ENCODE measurements around the gene ARID1B. TPM values are rescaled to one million over a fixed set of nuclear protein-coding genes. Genes with fewer than 3 reads are reported as not detected.

ARID1B gene
- total and polyA plus RNA-seq, 2 of the 13 experiments (the other 11 are each of a cell fraction or from before 2014, with no cell fraction given), result 20.1 to 32.6 TPM

DNA sequence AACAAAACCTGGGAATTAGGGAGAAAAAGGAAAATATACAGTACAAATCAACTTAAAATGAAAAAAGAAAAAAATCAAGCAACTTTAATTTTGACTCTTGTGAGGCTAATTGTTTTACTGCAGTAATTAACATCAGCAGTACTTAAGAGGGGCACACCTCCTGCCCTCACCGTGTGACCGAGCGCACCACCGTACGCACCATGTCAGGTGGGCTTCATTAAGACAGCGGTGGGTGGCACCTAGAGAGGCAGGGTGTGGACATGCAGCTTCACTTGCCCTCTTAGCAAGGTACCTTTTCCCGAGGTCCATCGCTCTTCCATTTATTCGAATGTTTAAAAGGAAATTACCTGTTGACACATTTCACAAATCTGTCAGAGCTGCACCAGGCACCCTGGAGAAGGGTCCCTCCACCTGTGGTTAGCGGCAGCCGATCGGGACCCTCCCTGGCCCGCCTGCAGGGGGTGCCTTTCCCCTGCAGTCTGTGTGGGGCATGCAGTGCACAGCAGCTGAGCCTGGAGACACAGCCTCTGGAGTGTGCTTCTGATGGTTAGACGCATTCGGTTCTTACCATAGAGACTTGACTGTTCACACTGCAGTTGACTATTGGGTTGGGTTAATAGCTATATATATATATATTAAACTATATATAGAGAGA, 362.0 kb downstream of the ARID1B start:
- Histone ChIP-seq H3K27ac (ENCODE audit: extremely low read length, insufficient read depth, low read length) (no peak overlapping the region), H4K20me1 (ENCODE audit: insufficient read depth, low read length) (no peaks in the 10 kb centered on the region), H3K79me2 (ENCODE audit: insufficient read depth, low read length) (no peaks in the 10 kb centered on the region), H3K4me1 (ENCODE audit: insufficient read depth, low read length) (no peaks in the 10 kb centered on the region), H3K27me3 (ENCODE audit: control insufficient read depth in 1 of 2, insufficient read depth in 2 of 2, low read length in 2 of 2) (no peaks in the 10 kb centered on the region), H3K36me3 (replicated peaks in 1 of 2; ENCODE audit: control insufficient read depth in 1 of 2, insufficient read depth in 2 of 2, low read length in 2 of 2) (peaks cover 26 to 69% of the 10 kb centered on the region in 2 experiments), H3K9ac (ENCODE audit: insufficient read depth, low read depth, low read length) (no peak overlapping the region), H3K9me3 (ENCODE audit: low read length) (no peaks in the 10 kb centered on the region), H3K4me3 (replicated peaks in 1 of 3; ENCODE audit: insufficient read depth in 1 of 3, low read depth in 2 of 3, low read length in 3 of 3) (no peak overlapping the region), H2AFZ (ENCODE audit: low read length) (no peak overlapping the region), H3K4me2 (ENCODE audit: low read depth, low read length) (no peak overlapping the region)
- peak; percentile 96 for ATAC-seq
- CTCF ChIA-PET (ENCODE audit: low intra/inter-chr PET ratio, low total read pairs), result interaction anchor here (1.2 kb wide), 1 partner anchor 136 kb away, joined by 4 read pairs; no protein-coding TSS in a partner anchor
- TF ChIP-seq ZNF768 (CRISPR knock-in tag; IDR thresholded peaks at IDR 0.05) (peak; percentile 23; the same call in 1 of the 2 replicates), ZBTB21 (CRISPR knock-in tag; IDR thresholded peaks at IDR 0.05) (no peak), ZNF207 (IDR thresholded peaks at IDR 0.05; ENCODE audit: borderline replicate concordance) (no peak), RAD21 (CRISPR knock-in tag; IDR thresholded peaks at IDR 0.05) (0 out of 2 replicates have a peak, but pooled peaks have one; percentile 51), ZBTB33 (CRISPR knock-in tag; IDR thresholded peaks at IDR 0.05) (peak; percentile 90), RBM22 (optimal IDR thresholded peaks at IDR 0.05; ENCODE audit: low read length) (peak; percentile 85), ZNF136 (CRISPR knock-in tag; IDR thresholded peaks at IDR 0.05; ENCODE audit: low read depth) (no peak), STAG1 (CRISPR knock-in tag; IDR thresholded peaks at IDR 0.05) (peak; percentile 65), MBNL3 (CRISPR knock-in tag; conservative IDR thresholded peaks at IDR 0.05) (no peak)
- TF ChIP-seq, protein P1, sequence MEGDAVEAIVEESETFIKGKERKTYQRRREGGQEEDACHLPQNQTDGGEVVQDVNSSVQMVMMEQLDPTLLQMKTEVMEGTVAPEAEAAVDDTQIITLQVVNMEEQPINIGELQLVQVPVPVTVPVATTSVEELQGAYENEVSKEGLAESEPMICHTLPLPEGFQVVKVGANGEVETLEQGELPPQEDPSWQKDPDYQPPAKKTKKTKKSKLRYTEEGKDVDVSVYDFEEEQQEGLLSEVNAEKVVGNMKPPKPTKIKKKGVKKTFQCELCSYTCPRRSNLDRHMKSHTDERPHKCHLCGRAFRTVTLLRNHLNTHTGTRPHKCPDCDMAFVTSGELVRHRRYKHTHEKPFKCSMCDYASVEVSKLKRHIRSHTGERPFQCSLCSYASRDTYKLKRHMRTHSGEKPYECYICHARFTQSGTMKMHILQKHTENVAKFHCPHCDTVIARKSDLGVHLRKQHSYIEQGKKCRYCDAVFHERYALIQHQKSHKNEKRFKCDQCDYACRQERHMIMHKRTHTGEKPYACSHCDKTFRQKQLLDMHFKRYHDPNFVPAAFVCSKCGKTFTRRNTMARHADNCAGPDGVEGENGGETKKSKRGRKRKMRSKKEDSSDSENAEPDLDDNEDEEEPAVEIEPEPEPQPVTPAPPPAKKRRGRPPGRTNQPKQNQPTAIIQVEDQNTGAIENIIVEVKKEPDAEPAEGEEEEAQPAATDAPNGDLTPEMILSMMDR (CRISPR knock-in tag; IDR thresholded peaks at IDR 0.05), result peak; percentile 75
- TF ChIP-seq, protein P2, sequence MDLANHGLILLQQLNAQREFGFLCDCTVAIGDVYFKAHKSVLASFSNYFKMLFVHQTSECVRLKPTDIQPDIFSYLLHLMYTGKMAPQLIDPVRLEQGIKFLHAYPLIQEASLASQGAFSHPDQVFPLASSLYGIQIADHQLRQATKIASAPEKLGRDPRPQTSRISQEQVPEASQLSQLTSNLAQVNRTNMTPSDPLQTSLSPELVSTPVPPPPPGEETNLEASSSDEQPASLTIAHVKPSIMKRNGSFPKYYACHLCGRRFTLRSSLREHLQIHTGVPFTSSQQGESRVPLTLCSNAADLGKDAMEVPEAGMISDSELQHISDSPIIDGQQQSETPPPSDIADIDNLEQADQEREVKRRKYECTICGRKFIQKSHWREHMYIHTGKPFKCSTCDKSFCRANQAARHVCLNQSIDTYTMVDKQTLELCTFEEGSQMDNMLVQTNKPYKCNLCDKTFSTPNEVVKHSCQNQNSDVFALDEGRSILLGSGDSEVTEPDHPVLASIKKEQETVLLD (CRISPR knock-in tag; IDR thresholded peaks at IDR 0.05; ENCODE audit: low read depth), result no peak
- BruUV-seq (replicated peaks), result no TSS peak
- POLR2A ChIA-PET, result interaction anchor here (0.7 kb wide), 1 partner anchor 815 kb away, joined by 3 read pairs; no protein-coding TSS in a partner anchor
- 95% methylated on average over 11 of the region's 15 CpGs for WGBS (ENCODE audit: low lambda C conversion rate)
- in situ Hi-C loops (cut with HindIII; ENCODE audit: extremely low pct_ligation_motif_present, low pct_unique_long_range_greater_than_20kb) (no loop called here), intact Hi-C loops (cut with micrococcal nuclease; ENCODE audit: unreplicated experiment) (no loop called here)
- FAIRE-seq, result no peak
- DNase-seq (ENCODE audit: low spot score), result peak; percentile 14
